ENCODE data around the gene OR1N2.
"Not testable (repeated sequence)": the region's sequence is repeated elsewhere in the genome, so short reads cannot be mapped to it uniquely, and the experiment has no call there.

- TF ChIP-seq CTCF, POLR2A (IDR thresholded peaks at IDR 0.05): not testable (repeated sequence)
Observed at GRCh38 chr9:122537066-122537465, 15.8 kb upstream of the OR1N2 start.

Data from Peyer's patch (tissue), 4 donors.